H9 (cell line): Measurements from ENCODE around the gene APOA1. TPM values are rescaled to one million over a fixed set of nuclear protein-coding genes. Genes with fewer than 3 reads are reported as not detected.

Experiments used
- DNase-seq: peaks from one replicate; pipeline ENCODE4 v3.0.0-alpha.2; 2017
- H2AFZ ChIP-seq: one replicate; pipeline ENCODE4 v1.6.1; 2013; ENCODE audit warnings: mild to moderate bottlenecking, low read length, control low read depth, moderate library complexity
- H2AK5ac ChIP-seq: 2 replicates; pipeline ENCODE4 v1.6.1; 2013; ENCODE audit warnings: low read length, control low read depth, mixed read lengths; ENCODE audit not compliant: insufficient read length
- H2BK120ac ChIP-seq: one replicate; pipeline ENCODE4 v1.6.1; 2013; ENCODE audit warnings: low read depth, mild to moderate bottlenecking, low read length, control low read depth, inconsistent platforms; ENCODE audit not compliant: poor library complexity, severe bottlenecking
- H2BK12ac ChIP-seq: 2 replicates; pipeline ENCODE4 v1.6.1; 2013; ENCODE audit warnings: low read length, control low read depth, mixed read lengths, low read depth; ENCODE audit not compliant: insufficient read length
- H2BK15ac ChIP-seq: 2 replicates; pipeline ENCODE4 v1.6.1; 2013; ENCODE audit warnings: low read depth, low read length, control low read depth
- H2BK20ac ChIP-seq: one replicate; pipeline ENCODE4 v1.6.1; 2013; ENCODE audit warnings: low read depth, mild to moderate bottlenecking, low read length, control low read depth, inconsistent platforms; ENCODE audit not compliant: poor library complexity, severe bottlenecking
- H2BK5ac ChIP-seq: 2 replicates; pipeline ENCODE4 v1.6.1; 2013; ENCODE audit warnings: low read length, control low read depth, mixed read lengths; ENCODE audit not compliant: insufficient read length
- H3K14ac ChIP-seq: 2 replicates; pipeline ENCODE4 v1.6.1; 2013; ENCODE audit warnings: low read length, control low read depth; ENCODE audit not compliant: insufficient read depth
- H3K18ac ChIP-seq: 2 replicates; pipeline ENCODE4 v1.6.1; 2013; ENCODE audit warnings: low read depth, mild to moderate bottlenecking, mixed read lengths, low read length, control low read depth; ENCODE audit not compliant: insufficient read length
- H3K23ac ChIP-seq: 2 replicates; pipeline ENCODE4 v1.6.1; 2013; ENCODE audit warnings: low read length, control low read depth, mixed read lengths, low read depth; ENCODE audit not compliant: insufficient read length
- H3K23me2 ChIP-seq: 2 replicates; pipeline ENCODE4 v1.6.1; 2013; ENCODE audit warnings: low read depth, mild to moderate bottlenecking, mixed read lengths, low read length, control low read depth; ENCODE audit not compliant: insufficient read length, poor library complexity, severe bottlenecking
- H3K27ac ChIP-seq: 2 replicates; pipeline ENCODE4 v1.5.1; 2013; ENCODE audit warnings: low read length, control low read depth, mixed read lengths, low read depth; ENCODE audit not compliant: insufficient read length
- H3K27me3 ChIP-seq: 2 replicates; pipeline ENCODE4 v1.6.1; 2013; ENCODE audit warnings: low read length, control low read depth, inconsistent platforms; ENCODE audit not compliant: insufficient read depth
- H3K4ac ChIP-seq: 2 replicates; pipeline ENCODE4 v1.6.1; 2013; ENCODE audit warnings: low read depth, mild to moderate bottlenecking, control low read depth, inconsistent platforms, low read length, moderate library complexity
- H3K4me1 ChIP-seq: 2 replicates; pipeline ENCODE4 v1.6.1; 2013; ENCODE audit warnings: low read length, control low read depth, inconsistent platforms; ENCODE audit not compliant: insufficient read depth
- H3K4me2 ChIP-seq: 2 replicates; pipeline ENCODE4 v1.6.1; 2013; ENCODE audit warnings: low read length, control low read depth, mixed read lengths; ENCODE audit not compliant: insufficient read length, insufficient read depth
- H3K56ac ChIP-seq: 2 replicates; pipeline ENCODE4 v1.6.1; 2013; ENCODE audit warnings: low read depth, mild to moderate bottlenecking, mixed read lengths, low read length, control low read depth; ENCODE audit not compliant: insufficient read length
- H3K79me1 ChIP-seq: 2 replicates; pipeline ENCODE4 v1.6.1; 2013; ENCODE audit warnings: low read depth, mild to moderate bottlenecking, moderate library complexity, low read length, control low read depth, inconsistent platforms; ENCODE audit not compliant: insufficient read depth, poor library complexity, severe bottlenecking
- H3K79me2 ChIP-seq: 2 replicates; pipeline ENCODE4 v1.6.1; 2013; ENCODE audit warnings: low read length, control low read depth, inconsistent platforms; ENCODE audit not compliant: insufficient read depth
- H3K9ac ChIP-seq: 2 replicates; pipeline ENCODE4 v1.6.1; 2013; ENCODE audit warnings: low read length, control low read depth, mixed read lengths; ENCODE audit not compliant: insufficient read length; ENCODE audit errors: extremely low read depth
- H3K9me3 ChIP-seq: one replicate; pipeline ENCODE4 v1.6.1; 2013; ENCODE audit warnings: low read depth, low read length, inconsistent platforms; ENCODE audit not compliant: control insufficient read depth
- H3T11ph ChIP-seq: one replicate; pipeline ENCODE4 v1.6.1; 2013; ENCODE audit warnings: mild to moderate bottlenecking, low read length, control low read depth, inconsistent platforms
- H4K20me1 ChIP-seq: one replicate; pipeline ENCODE4 v1.6.1; 2013; ENCODE audit not compliant: control insufficient read depth, insufficient read length, insufficient read depth
- H4K5ac ChIP-seq: 2 replicates; pipeline ENCODE4 v1.6.1; 2013; ENCODE audit warnings: low read depth, mild to moderate bottlenecking, mixed read lengths, low read length, control low read depth; ENCODE audit not compliant: insufficient read length
- H4K8ac ChIP-seq: replicated peaks from 2 replicates; pipeline ENCODE4 v1.6.1; 2013; ENCODE audit warnings: low read length, control low read depth, mixed read lengths, low read depth; ENCODE audit not compliant: insufficient read length
- H4K91ac ChIP-seq: 2 replicates; pipeline ENCODE4 v1.6.1; 2013; ENCODE audit warnings: low read depth, mild to moderate bottlenecking, moderate library complexity, mixed read lengths, low read length, control low read depth; ENCODE audit not compliant: insufficient read length
- H3K27ac Mint-ChIP-seq, 3 experiments: 2 replicates in 2 of 3; 3 replicates in 1 of 3; pipeline ENCODE4 v1.8.0; 2020 to 2021; ENCODE audit warnings: mixed read lengths in 3 of 3, mild to moderate bottlenecking in 1 of 3, moderate library complexity in 1 of 3
- H3K27me3 Mint-ChIP-seq: 2 replicates; pipeline ENCODE4 v1.8.0; 2021; ENCODE audit warnings: low read depth, mild to moderate bottlenecking, moderate library complexity, mixed read lengths
- H3K36me3 Mint-ChIP-seq, 3 experiments: 2 replicates in 2 of 3; 3 replicates in 1 of 3; pipeline ENCODE4 v1.8.0; 2020 to 2021; ENCODE audit warnings: low read depth in 3 of 3, mixed read lengths in 3 of 3; ENCODE audit not compliant: insufficient read depth in 1 of 3
- H3K4me1 Mint-ChIP-seq, 2 experiments: 2 replicates each; pipeline ENCODE4 v1.8.0; 2020; ENCODE audit warnings: mixed read lengths in 2 of 2
- H3K4me3 Mint-ChIP-seq, 2 experiments: 2 replicates in 1 of 2; 3 replicates in 1 of 2; pipeline ENCODE4 v1.8.0; 2020 to 2021; ENCODE audit warnings: mild to moderate bottlenecking in 2 of 2, mixed read lengths in 2 of 2, moderate library complexity in 1 of 2
- H3K9me3 Mint-ChIP-seq, 2 experiments: 2 replicates in 1 of 2; 3 replicates in 1 of 2; pipeline ENCODE4 v1.8.0; 2020; ENCODE audit warnings: mild to moderate bottlenecking in 2 of 2, mixed read lengths in 2 of 2, moderate library complexity in 1 of 2
- WGBS: extraction: QIAGEN DNeasy Blood & Tissue Kit; methylation state at CpG from one replicate; pipeline ENCODE4 v1.1.7; 2013; ENCODE audit warnings: missing lambda C conversion rate, low lambda C conversion rate, mixed read lengths; ENCODE audit not compliant: insufficient read length; ENCODE audit errors: extremely low coverage; 5-methylcytosine and 5-hydroxymethylcytosine counted together
- total RNA-seq: library from RNA; stranded (reverse); gene quantifications from 2 replicates; pipeline ENCODE4 v1.2.1, GENCODE V29; 2021
- TF ChIP-seq, protein P1 (sequence below): fragments of 200-600 bp; sonication (generic); conservative IDR thresholded peaks from 3 replicates; pipeline ENCODE4 v1.8.0; 2021; ENCODE audit warnings: antibody characterized with exemption, mild to moderate bottlenecking

Gene APOA1
- total RNA-seq, 1 experiment from 2014 or later: 0.68 TPM

DNA sequence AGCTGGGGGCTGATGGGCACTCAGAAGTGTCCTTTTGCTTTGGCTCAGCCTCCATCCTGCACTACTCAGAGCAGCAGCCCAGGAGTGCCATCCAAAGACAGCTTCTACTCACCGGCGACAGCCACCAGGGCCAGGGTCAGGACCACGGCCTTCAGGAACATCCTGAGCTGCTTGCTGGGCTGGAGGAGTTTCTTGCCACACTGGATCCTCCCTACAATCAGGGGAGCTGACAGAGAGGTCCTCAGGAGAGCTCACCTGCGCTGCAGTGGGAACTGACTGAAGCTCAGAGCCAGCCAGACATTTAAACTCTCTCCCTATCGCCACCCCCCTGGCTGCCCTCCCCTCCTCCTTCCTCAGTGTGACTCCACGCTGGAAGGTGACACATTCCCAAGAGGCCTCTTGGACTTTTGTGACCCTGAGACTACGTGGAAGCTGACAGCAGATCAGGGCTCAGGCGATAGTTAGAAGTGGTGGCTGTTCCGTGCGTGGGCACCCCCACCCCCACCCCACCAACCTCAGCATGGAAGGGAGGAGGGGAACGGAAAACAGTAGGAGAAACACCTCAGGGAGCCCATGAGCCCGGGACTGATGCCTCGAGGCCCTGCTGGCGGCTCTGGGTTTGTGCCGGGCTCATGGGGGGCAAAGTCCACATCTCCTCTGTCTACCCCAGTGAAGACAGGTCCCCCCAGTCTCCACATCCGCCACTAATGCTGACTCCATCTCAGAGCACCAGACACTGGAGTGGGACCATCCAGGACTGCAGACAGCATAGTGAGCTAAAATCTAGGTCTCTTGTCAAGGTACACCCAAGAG lies 14.2 kb downstream of the APOA1 start, which contains the start of gene APOA4:
TSS of gene APOA4 (minus strand) at position 274 of the 813 bp plus-strand sequence. CDS start at position 161, 113 bp downstream.
- no CpG with 5 or more reads among the region's 16 CpGs for WGBS
- H3K27me3 Mint-ChIP-seq: peaks cover 10% of the 10 kb centered on the region
- Histone ChIP-seq H2BK15ac (no peak within 1 kb of the TSS), H3T11ph (no peak within 1 kb of the TSS), H2AK5ac (no peak within 1 kb of the TSS), H3K56ac (no peak within 1 kb of the TSS), H3K79me2 (no peaks in the 10 kb centered on the region), H3K18ac (no peak within 1 kb of the TSS), H4K5ac (no peak within 1 kb of the TSS), H3K27ac (no peak within 1 kb of the TSS), H2BK5ac (no peak within 1 kb of the TSS), H3K4ac (no peak within 1 kb of the TSS), H3K79me1 (no peaks in the 10 kb centered on the region), H2AFZ (no peak within 1 kb of the TSS), H3K9ac (no peak within 1 kb of the TSS), H4K91ac (no peak within 1 kb of the TSS), H2BK12ac (no peak within 1 kb of the TSS), H3K27me3 (no peaks in the 10 kb centered on the region), H3K23ac (no peak within 1 kb of the TSS), H2BK20ac (no peak within 1 kb of the TSS), H3K23me2 (no peaks in the 10 kb centered on the region), H4K8ac (no peak within 1 kb of the TSS), H2BK120ac (no peak within 1 kb of the TSS), H3K14ac (no peak within 1 kb of the TSS), H3K4me2 (no peak within 1 kb of the TSS), H4K20me1 (no peaks in the 10 kb centered on the region), H3K9me3 (no peaks in the 10 kb centered on the region), H3K4me1 (no peaks in the 10 kb centered on the region; the same call in 1 of the 2 replicates)
- H3K4me1 Mint-ChIP-seq: peaks cover 5 to 9% of the 10 kb centered on the region in 2 experiments
- H3K27ac Mint-ChIP-seq: no peak within 1 kb of the TSS
- H3K4me3 Mint-ChIP-seq: no peak within 1 kb of the TSS
- DNase-seq: no peak
- H3K9me3 Mint-ChIP-seq: no peaks in the 10 kb centered on the region
- no peaks in the 10 kb centered on the region for H3K36me3 Mint-ChIP-seq
- TF ChIP-seq, protein P1, sequence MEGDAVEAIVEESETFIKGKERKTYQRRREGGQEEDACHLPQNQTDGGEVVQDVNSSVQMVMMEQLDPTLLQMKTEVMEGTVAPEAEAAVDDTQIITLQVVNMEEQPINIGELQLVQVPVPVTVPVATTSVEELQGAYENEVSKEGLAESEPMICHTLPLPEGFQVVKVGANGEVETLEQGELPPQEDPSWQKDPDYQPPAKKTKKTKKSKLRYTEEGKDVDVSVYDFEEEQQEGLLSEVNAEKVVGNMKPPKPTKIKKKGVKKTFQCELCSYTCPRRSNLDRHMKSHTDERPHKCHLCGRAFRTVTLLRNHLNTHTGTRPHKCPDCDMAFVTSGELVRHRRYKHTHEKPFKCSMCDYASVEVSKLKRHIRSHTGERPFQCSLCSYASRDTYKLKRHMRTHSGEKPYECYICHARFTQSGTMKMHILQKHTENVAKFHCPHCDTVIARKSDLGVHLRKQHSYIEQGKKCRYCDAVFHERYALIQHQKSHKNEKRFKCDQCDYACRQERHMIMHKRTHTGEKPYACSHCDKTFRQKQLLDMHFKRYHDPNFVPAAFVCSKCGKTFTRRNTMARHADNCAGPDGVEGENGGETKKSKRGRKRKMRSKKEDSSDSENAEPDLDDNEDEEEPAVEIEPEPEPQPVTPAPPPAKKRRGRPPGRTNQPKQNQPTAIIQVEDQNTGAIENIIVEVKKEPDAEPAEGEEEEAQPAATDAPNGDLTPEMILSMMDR: no peak
